Adrenal gland (tissue), 12 donors: ENCODE data around the gene ABCF2. TPM values are rescaled to one million over a fixed set of nuclear protein-coding genes. Genes with fewer than 3 reads are reported as not detected.
A peak's percentile ranks its signal among the peaks of the same experiment; 100 is the strongest.

Experiments used
- DNase-seq, 7 donors: peaks; one replicate each; pipeline ENCODE4 v3.0.0-alpha.2; 2019 to 2020
- H3K27ac ChIP-seq, 5 donors: fragments of 200-600 bp; sonication (generic) in 4 of 5; 1 replicate in 3 of 5; 2 replicates in 2 of 5; pipeline versions ENCODE4 v1.5.1 to v1.8.0; 2016 to 2020; ENCODE audit warnings: mild to moderate bottlenecking in 1 of 5
- H3K27me3 ChIP-seq: fragments of 200-600 bp; 2 replicates; pipeline ENCODE4 v1.8.0; 2021
- H3K36me3 ChIP-seq, 2 donors: fragments of 200-600 bp; replicated peaks in 1 of 2; 1 replicate in 1 of 2; 2 replicates in 1 of 2; pipeline versions ENCODE4 v1.5.1 to v1.8.0; 2018 to 2022
- H3K4me1 ChIP-seq, 2 donors: fragments of 200-600 bp; replicated peaks in 1 of 2; 1 replicate in 1 of 2; 2 replicates in 1 of 2; pipeline versions ENCODE4 v1.5.1 to v1.8.0; 2018 to 2021
- H3K4me3 ChIP-seq, 4 donors: fragments of 200-600 bp; sonication (generic) in 3 of 4; one replicate each; pipeline ENCODE4 v1.5.1; 2016 to 2018
- H3K9me3 ChIP-seq, 3 donors: fragments of 200-600 bp; sonication (generic) in 1 of 3; replicated peaks in 1 of 3; 1 replicate in 2 of 3; 2 replicates in 1 of 3; pipeline versions ENCODE4 v1.5.1 to v1.8.0; 2016 to 2021
- POLR2A ChIP-seq, 2 donors: fragments of 450-650 bp; IDR thresholded peaks; one replicate each; pipeline ENCODE4 v1.6.1; 2017; ENCODE audit warnings: antibody characterized with exemption in 2 of 2, mild to moderate bottlenecking in 2 of 2, moderate library complexity in 1 of 2
- WGBS, 4 donors: extraction: QIAGEN DNeasy Blood & Tissue Kit in 2 of 4; methylation state at CpG; one replicate each; pipeline versions ENCODE4 v1.1.5 to v1.1.7; 2013 to 2017; 5-methylcytosine and 5-hydroxymethylcytosine counted together
- intact Hi-C, 2 donors: fragments of 100-400 bp; cut with DNase I; formaldehyde crosslinking; loops; one replicate each; pipeline versions ENCODE4 v1.14.1 to v1.15.0; 2022 to 2023
- polyA plus RNA-seq, 3 donors: library from polyadenylated mRNA; stranded (reverse); fragments of 200-250 nt in 2 of 3; fragments of 350-450 nt in 1 of 3; fragmentation: Illumina TruSeq in 1 of 3; extraction: RNeasy Lipid Tissue Mini Kit (QIAGEN cat#74804) in 1 of 3; gene quantifications; one replicate each; pipeline ENCODE4 v1.2.3, GENCODE V29; 2013 to 2014
- total RNA-seq, 9 donors: library from RNA; depleted of rRNA in 4 of 9; stranded (reverse); fragments of >200 nt in 4 of 9; fragments of 120-200 nt in 1 of 9; fragmentation: NEBNext Ultra II Directional in 1 of 9; extraction: Animal tissue kit (Norgen Biotek cat#: 25700) in 1 of 9; gene quantifications; one replicate each; pipeline versions ENCODE4 v1.1.0 to v1.2.4, GENCODE V29; 2013 to 2023
- TF ChIP-seq, protein P1 (sequence below), 6 experiments: fragments of 450-650 bp in 4 of 6; fragments of 200-600 bp in 2 of 6; sonication (generic) in 1 of 6; IDR thresholded peaks; 1 replicate in 5 of 6; 2 replicates in 1 of 6; pipeline versions ENCODE4 v1.5.1 to v1.8.0; 2016 to 2021; ENCODE audit warnings: antibody characterized with exemption in 6 of 6, mild to moderate bottlenecking in 2 of 6, moderate library complexity in 1 of 6
- donor health status: healthy with polysubstance abuse.
- donor health status: Bipolar disorder and iron deficiency.
- donor health status: DM: yes; HTN: yes; CAD: no.
- donor health status: DM: no; HTN: no; CAD: no.
- donor health status: DM: no; HTN: no; CAD: no.
- donor health status: DM: yes; HTN: yes; CAD: no.

ABCF2 gene
- total and polyA plus RNA-seq, 12 donors, result 15.6 to 110 (median 29.3) TPM

DNA sequence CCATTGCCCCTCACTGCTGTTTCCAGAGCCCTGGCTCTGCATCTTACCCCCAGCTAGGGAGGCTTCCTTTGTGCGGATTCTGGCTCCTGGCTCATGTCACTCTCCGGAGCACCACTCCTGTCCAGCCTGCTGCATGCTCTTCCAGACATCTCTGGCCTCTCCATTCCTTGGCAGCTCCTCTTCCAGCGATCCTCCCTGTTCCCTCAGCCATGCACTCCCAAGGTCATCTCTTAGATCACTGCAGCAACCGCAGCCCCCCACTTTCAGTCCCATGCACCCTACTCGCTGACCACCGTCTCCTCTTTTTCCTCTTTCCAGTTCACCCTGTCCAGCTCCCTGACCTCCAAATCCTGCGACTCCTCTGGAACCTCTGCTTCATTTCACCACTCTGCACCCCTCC lies 28.4 kb upstream of the ABCF2 start:
- intact Hi-C loops, result no loop called here
- no peak overlapping the region for H3K4me3 ChIP-seq
- no peak for TF ChIP-seq POLR2A (IDR thresholded peaks at IDR 0.05)
- TF ChIP-seq, protein P1, sequence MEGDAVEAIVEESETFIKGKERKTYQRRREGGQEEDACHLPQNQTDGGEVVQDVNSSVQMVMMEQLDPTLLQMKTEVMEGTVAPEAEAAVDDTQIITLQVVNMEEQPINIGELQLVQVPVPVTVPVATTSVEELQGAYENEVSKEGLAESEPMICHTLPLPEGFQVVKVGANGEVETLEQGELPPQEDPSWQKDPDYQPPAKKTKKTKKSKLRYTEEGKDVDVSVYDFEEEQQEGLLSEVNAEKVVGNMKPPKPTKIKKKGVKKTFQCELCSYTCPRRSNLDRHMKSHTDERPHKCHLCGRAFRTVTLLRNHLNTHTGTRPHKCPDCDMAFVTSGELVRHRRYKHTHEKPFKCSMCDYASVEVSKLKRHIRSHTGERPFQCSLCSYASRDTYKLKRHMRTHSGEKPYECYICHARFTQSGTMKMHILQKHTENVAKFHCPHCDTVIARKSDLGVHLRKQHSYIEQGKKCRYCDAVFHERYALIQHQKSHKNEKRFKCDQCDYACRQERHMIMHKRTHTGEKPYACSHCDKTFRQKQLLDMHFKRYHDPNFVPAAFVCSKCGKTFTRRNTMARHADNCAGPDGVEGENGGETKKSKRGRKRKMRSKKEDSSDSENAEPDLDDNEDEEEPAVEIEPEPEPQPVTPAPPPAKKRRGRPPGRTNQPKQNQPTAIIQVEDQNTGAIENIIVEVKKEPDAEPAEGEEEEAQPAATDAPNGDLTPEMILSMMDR (IDR thresholded peaks at IDR 0.05), result no peak
- no peaks in the 10 kb centered on the region for H3K36me3 ChIP-seq
- no peak overlapping the region for H3K27ac ChIP-seq
- peaks cover 21 to 23% of the 10 kb centered on the region in 2 donors for H3K4me1 ChIP-seq
- H3K27me3 ChIP-seq, result no peaks in the 10 kb centered on the region
- DNase-seq, result peak in 1 of 7 donors; percentile 18
- 64 to 70% (median 65%) methylated on average over 7 of the region's 7 CpGs for WGBS, 4 donors
- no peaks in the 10 kb centered on the region for H3K9me3 ChIP-seq

DNA sequence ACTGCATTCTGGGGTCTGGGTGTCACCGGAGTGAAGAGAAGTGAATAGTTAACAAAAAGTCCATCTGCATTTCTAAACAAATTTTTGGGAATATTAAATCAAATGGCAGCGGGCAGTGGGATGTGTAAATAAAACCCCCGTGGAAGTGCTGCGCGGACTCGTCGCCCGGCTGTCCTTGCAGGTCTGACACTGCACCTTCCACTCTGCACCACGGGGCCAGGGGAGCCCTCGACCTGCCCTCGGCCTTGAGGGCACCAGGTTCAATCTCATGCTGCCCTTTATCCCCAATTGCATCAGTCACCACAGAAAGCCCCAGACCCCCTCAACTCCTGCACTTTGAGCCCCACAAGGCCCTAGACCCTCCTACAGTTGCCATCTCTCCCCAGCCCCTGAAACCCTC lies 27.8 kb upstream of the ABCF2 start:
- no peaks in the 10 kb centered on the region for H3K27me3 ChIP-seq
- TF ChIP-seq, protein P1 (IDR thresholded peaks at IDR 0.05), result no peak
- TF ChIP-seq POLR2A (IDR thresholded peaks at IDR 0.05), result no peak
- peaks cover 26 to 29% of the 10 kb centered on the region in 2 donors for H3K4me1 ChIP-seq
- no peaks in the 10 kb centered on the region for H3K36me3 ChIP-seq
- peak in 1 of 7 donors; percentile 16 for DNase-seq
- no peak overlapping the region for H3K4me3 ChIP-seq
- no peaks in the 10 kb centered on the region for H3K9me3 ChIP-seq
- intact Hi-C loops, result no loop called here
- H3K27ac ChIP-seq, result no peak overlapping the region
- 72 to 87% (median 83%) methylated on average over 5 to 11 of the region's 11 CpGs for WGBS, 4 donors

DNA sequence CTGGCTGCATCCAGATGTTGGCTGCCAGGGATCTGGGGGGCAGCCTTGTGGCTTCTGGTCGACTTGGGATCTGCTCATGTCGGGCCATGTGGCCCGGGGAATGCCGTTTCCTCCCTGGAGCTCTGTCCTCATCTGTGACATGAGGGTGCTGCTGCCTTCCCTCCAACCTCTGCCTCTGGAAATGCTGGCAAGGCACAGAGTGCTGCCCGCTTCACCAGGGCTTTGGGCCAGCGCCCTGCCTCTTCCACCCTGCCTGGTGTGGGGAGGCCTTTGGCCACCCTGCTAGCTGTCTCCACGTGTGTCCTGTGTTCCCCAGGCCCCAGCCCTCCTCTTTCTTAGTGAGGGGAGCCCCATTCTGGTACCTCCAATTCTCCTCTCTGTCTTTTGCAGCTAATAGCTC lies 27.3 kb upstream of the ABCF2 start:
- Histone ChIP-seq H3K4me1 (peaks cover 32 to 33% of the 10 kb centered on the region in 2 donors), H3K27me3 (no peaks in the 10 kb centered on the region), H3K36me3 (no peaks in the 10 kb centered on the region), H3K9me3 (no peaks in the 10 kb centered on the region), H3K27ac (no peak overlapping the region), H3K4me3 (no peak overlapping the region)
- peak in 1 of 7 donors; percentile 18 for DNase-seq
- intact Hi-C loops, result no loop called here
- 30 to 82% (median 79%) methylated on average over 1 to 7 of the region's 7 CpGs for WGBS, 4 donors
- no peak for TF ChIP-seq POLR2A (IDR thresholded peaks at IDR 0.05)
- TF ChIP-seq, protein P1 (IDR thresholded peaks at IDR 0.05), result no peak

DNA sequence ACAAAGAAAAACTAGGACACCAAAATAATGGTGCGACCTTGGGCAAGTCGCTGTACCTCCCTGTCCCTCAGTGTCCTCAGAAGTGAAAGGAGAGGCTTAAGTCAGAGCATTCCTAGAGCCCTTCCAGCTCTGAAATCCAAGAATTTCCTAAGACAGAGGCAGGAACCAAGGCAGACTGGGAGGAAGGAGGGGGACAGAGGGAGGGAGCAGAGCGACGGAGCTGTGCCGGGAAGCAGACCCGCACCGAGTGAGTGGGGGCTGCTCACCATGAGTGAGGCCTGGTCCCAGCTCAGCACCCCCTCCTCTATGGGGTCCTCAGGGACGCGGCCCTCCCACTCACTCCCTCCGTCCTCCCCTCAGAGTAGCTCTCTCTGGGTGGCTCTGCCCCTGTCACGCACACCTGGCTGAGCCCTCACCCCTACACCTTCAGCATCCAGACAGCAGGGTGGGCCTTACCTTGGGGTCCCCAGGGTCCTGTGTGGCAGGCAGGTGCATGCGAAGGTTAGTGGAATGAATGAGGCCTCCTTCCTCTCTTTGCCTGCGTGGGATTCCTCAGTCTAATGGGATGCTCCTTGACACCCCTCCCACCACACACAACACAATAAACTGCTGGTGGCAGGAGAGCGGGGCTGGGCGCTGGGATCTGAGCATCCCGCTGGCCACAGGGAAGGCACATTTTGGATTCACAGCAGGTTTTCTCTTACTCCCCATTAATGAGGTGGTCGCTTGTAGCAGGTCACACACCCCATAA lies 26.1 kb upstream of the ABCF2 start:
- H3K4me3 ChIP-seq, result peak overlapping the region in 1 of 4 donors; percentile 80

More for the DNA sequence above, 26.1 kb upstream of the ABCF2 start:
- Histone ChIP-seq H3K9me3 (no peaks in the 10 kb centered on the region), H3K27me3 (no peaks in the 10 kb centered on the region), H3K27ac (peak overlapping the region in 3 of 5 donors; percentile 78 to 94 (median 80)), H3K4me1 (peaks cover 36 to 38% of the 10 kb centered on the region in 2 donors), H3K36me3 (no peaks in the 10 kb centered on the region)
- WGBS, 4 donors, result 53 to 65% (median 57%) methylated on average over 14 to 17 of the region's 17 CpGs
- intact Hi-C loops, result no loop called here
- TF ChIP-seq POLR2A (IDR thresholded peaks at IDR 0.05), result no peak
- TF ChIP-seq, protein P1 (IDR thresholded peaks at IDR 0.05), result no peak
- DNase-seq, result peak in 1 of 7 donors; percentile 21
